ENCODE data around the gene PCSK1.

The PCSK1 gene

GRCh38 chr5:96433066-96433447 lies at the start of gene PCSK1:
Gene PCSK1 (minus strand): TSS chr5:96433248. CDS start chr5:96433042, 206 bp downstream.
- DNase-seq, result peak; percentile 74

GRCh38 chr5:96481867-96482266 lies 48.8 kb upstream of the PCSK1 start:
- DNase-seq, result no peak

GRCh38 chr5:96481009-96481786 lies 48.1 kb upstream of the PCSK1 start:
- no peak for DNase-seq

GRCh38 chr5:96478983-96479382 lies 45.9 kb upstream of the PCSK1 start:
- peak; percentile 30 for DNase-seq

GRCh38 chr5:96476654-96477053 lies 43.6 kb upstream of the PCSK1 start:
- DNase-seq, result no peak

GRCh38 chr5:96474073-96474472 lies 41.0 kb upstream of the PCSK1 start:
- no peak for DNase-seq

GRCh38 chr5:96473155-96473554 lies 40.1 kb upstream of the PCSK1 start:
- DNase-seq, result no peak

GRCh38 chr5:96470785-96471184 lies 37.7 kb upstream of the PCSK1 start:
- DNase-seq, result no peak

GRCh38 chr5:96468956-96469355 lies 35.9 kb upstream of the PCSK1 start:
- DNase-seq, result no peak

GRCh38 chr5:96463091-96463490 lies 30.0 kb upstream of the PCSK1 start:
- no peak for DNase-seq

GRCh38 chr5:96459313-96460121 lies 26.5 kb upstream of the PCSK1 start:
- DNase-seq, result peak; percentile 39

GRCh38 chr5:96458176-96458575 lies 25.1 kb upstream of the PCSK1 start:
- DNase-seq, result no peak

- no peak for DNase-seq
Observed at GRCh38 chr5:96455789-96456188, 22.7 kb upstream of the PCSK1 start.

GRCh38 chr5:96453394-96453793 lies 20.3 kb upstream of the PCSK1 start:
- no peak for DNase-seq

- no peak for DNase-seq
Observed at GRCh38 chr5:96447949-96448348, 14.9 kb upstream of the PCSK1 start.

GRCh38 chr5:96440185-96440538 lies 7.1 kb upstream of the PCSK1 start:
- no peak for DNase-seq

- no peak for DNase-seq
Observed at GRCh38 chr5:96439477-96440184, 6.6 kb upstream of the PCSK1 start.

- DNase-seq, result peak; percentile 19
Observed at GRCh38 chr5:96434201-96434645, 1.2 kb upstream of the PCSK1 start.

GRCh38 chr5:96432216-96433065 lies 607 bp downstream of the PCSK1 start:
- DNase-seq, result peak; percentile 80

- no peak for DNase-seq
Observed at GRCh38 chr5:96431376-96432187, 1.5 kb downstream of the PCSK1 start.

- no peak for DNase-seq
Observed at GRCh38 chr5:96427824-96428223, 5.2 kb downstream of the PCSK1 start.

- no peak for DNase-seq
Observed at GRCh38 chr5:96426831-96427230, 6.2 kb downstream of the PCSK1 start.
